ENCODE measurements around the gene TEAD3. TPM values are rescaled to one million over a fixed set of nuclear protein-coding genes. Genes with fewer than 3 reads are reported as not detected.

The TEAD3 gene
- total RNA-seq, 1 donor = 11.6 TPM

GRCh38 chr6:35492258-35492973, 4.5 kb downstream of the TEAD3 start:
- no peak for DNase-seq (ENCODE audit: low read depth)
- H3K4me3 ChIP-seq (ENCODE audit: low read depth, low read length) = no peak overlapping the region

GRCh38 chr6:35491558-35492257, 5.2 kb downstream of the TEAD3 start:
- TF ChIP-seq CTCF (IDR thresholded peaks at IDR 0.05; ENCODE audit: insufficient read depth, low read length) = no peak
- no peak overlapping the region for H3K4me3 ChIP-seq (ENCODE audit: low read depth, low read length)
- DNase-seq (ENCODE audit: low read depth) = no peak

More at GRCh38 chr6:35492258-35492973, 4.5 kb downstream of the TEAD3 start:
- no peak for TF ChIP-seq CTCF (IDR thresholded peaks at IDR 0.05; ENCODE audit: insufficient read depth, low read length)

- no peak for DNase-seq (ENCODE audit: low read depth)
- TF ChIP-seq CTCF (IDR thresholded peaks at IDR 0.05; ENCODE audit: insufficient read depth, low read length) = no peak
- no peak overlapping the region for H3K4me3 ChIP-seq (ENCODE audit: low read depth, low read length)
Measured at GRCh38 chr6:35490821-35491557, 5.9 kb downstream of the TEAD3 start.

- DNase-seq (ENCODE audit: low read depth) = peak; percentile 42
- TF ChIP-seq CTCF (IDR thresholded peaks at IDR 0.05; ENCODE audit: insufficient read depth, low read length) = no peak
- H3K4me3 ChIP-seq (ENCODE audit: low read depth, low read length) = no peak overlapping the region
Measured at GRCh38 chr6:35489995-35490791, 6.7 kb downstream of the TEAD3 start.

GRCh38 chr6:35489066-35489465, 7.8 kb downstream of the TEAD3 start:
- no peak for DNase-seq (ENCODE audit: low read depth)
- H3K4me3 ChIP-seq (ENCODE audit: low read depth, low read length) = no peak overlapping the region
- no peak for TF ChIP-seq CTCF (IDR thresholded peaks at IDR 0.05; ENCODE audit: insufficient read depth, low read length)

- no peak overlapping the region for H3K4me3 ChIP-seq (ENCODE audit: low read depth, low read length)
- TF ChIP-seq CTCF (IDR thresholded peaks at IDR 0.05; ENCODE audit: insufficient read depth, low read length) = no peak
Measured at GRCh38 chr6:35488517-35488862, 8.4 kb downstream of the TEAD3 start.

More at GRCh38 chr6:35488517-35488862, 8.4 kb downstream of the TEAD3 start:
- no peak for DNase-seq (ENCODE audit: low read depth)
